Dermis blood vessel endothelial cell (primary cell): ENCODE measurements around the gene CD300A. TPM values are rescaled to one million over a fixed set of nuclear protein-coding genes. Genes with fewer than 3 reads are reported as not detected.
"Not testable (repeated sequence)": the region's sequence is repeated elsewhere in the genome, so short reads cannot be mapped to it uniquely, and the experiment has no call there.

ENCODE experiments used
- DNase-seq: peaks from one replicate; pipeline ENCODE4 v3.0.0; 2010
- total RNA-seq: library from RNA; depleted of rRNA; stranded (reverse); fragments of >200 nt; gene quantifications from 2 replicates; pipeline ENCODE4 v1.2.3, GENCODE V29; 2014

The CD300A gene
- total RNA-seq, 1 donor from 2014 or later, result not detected

GRCh38 chr17:74485022-74485743 is 18.7 kb downstream of the CD300A start:
- DNase-seq, result no peak

GRCh38 chr17:74485841-74486240 is 19.4 kb downstream of the CD300A start:
- no peak for DNase-seq

GRCh38 chr17:74488276-74488675 is 21.8 kb downstream of the CD300A start:
- DNase-seq, result not testable (repeated sequence)

GRCh38 chr17:74490716-74491115 is 24.3 kb downstream of the CD300A start:
- no peak for DNase-seq

GRCh38 chr17:74491626-74492025 is 25.2 kb downstream of the CD300A start:
- DNase-seq, result no peak

- peak; percentile 77 for DNase-seq
Measured at GRCh38 chr17:74493331-74493833, 26.9 kb downstream of the CD300A start.

GRCh38 chr17:74497471-74497870 is 31.0 kb downstream of the CD300A start:
- no peak for DNase-seq

- DNase-seq, result no peak
Measured at GRCh38 chr17:74499992-74500391, 33.6 kb downstream of the CD300A start.

GRCh38 chr17:74502861-74503260 is 36.4 kb downstream of the CD300A start:
- DNase-seq, result no peak

- not testable (repeated sequence) for DNase-seq
Measured at GRCh38 chr17:74503949-74504348, 37.5 kb downstream of the CD300A start.

GRCh38 chr17:74508156-74508555 is 41.7 kb downstream of the CD300A start:
- DNase-seq, result no peak

- DNase-seq, result no peak
Measured at GRCh38 chr17:74512036-74512435, 45.6 kb downstream of the CD300A start.

- DNase-seq, result no peak
Measured at GRCh38 chr17:74512624-74513091, 46.2 kb downstream of the CD300A start.

GRCh38 chr17:74513987-74514631 is 47.7 kb downstream of the CD300A start:
- peak; percentile 58 for DNase-seq

- no peak for DNase-seq
Measured at GRCh38 chr17:74514632-74515334, 48.3 kb downstream of the CD300A start.

GRCh38 chr17:74515941-74516340 is 49.5 kb downstream of the CD300A start:
- DNase-seq, result no peak

GRCh38 chr17:74516561-74517328 is 50.3 kb downstream of the CD300A start:
- DNase-seq, result no peak

- DNase-seq, result not testable (repeated sequence)
Measured at GRCh38 chr17:74518413-74518981, 52.1 kb downstream of the CD300A start.

- DNase-seq, result no peak
Measured at GRCh38 chr17:74520016-74520434, 53.6 kb downstream of the CD300A start.

GRCh38 chr17:74520790-74521480 is 54.5 kb downstream of the CD300A start:
- DNase-seq, result peak; percentile 13

- no peak for DNase-seq
Measured at GRCh38 chr17:74521701-74522201, 55.3 kb downstream of the CD300A start.
